ENCODE data around the gene HOXB3. TPM values are rescaled to one million over a fixed set of nuclear protein-coding genes. Genes with fewer than 3 reads are reported as not detected.
A peak's percentile ranks its signal among the peaks of the same experiment; 100 is the strongest.

The HOXB3 gene
- total and polyA plus RNA-seq, 2 of the 4 experiments (the other 2 are of a cell fraction), result 6.3 to 59.6 TPM

DNA sequence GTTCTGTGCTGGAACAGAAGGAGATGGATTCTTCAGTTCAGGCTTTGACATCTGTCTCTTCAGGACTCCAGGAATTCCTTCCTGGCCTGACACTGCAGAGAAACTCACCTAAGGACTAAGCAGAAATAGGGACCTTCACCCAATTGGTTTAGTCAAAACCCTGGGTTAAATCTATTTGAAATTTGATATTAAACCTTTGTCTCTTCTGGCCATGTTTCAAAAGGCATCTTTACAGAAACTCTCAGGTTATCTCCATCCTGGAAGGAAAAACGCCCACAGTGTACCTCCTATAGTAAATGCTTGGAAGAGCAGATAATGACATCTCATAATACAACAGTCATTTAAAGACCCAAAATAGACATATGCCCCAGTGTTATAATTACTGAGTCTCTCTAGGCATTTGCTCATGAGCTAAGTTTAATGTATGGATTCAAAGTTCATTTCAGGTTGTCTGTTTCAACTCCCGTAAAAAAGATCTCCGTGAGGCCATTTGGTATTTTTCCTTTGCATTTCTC, 6.3 kb downstream of the HOXB3 start:
- dilution Hi-C loops (cut with HindIII; ENCODE audit: low sequenced_read_pairs, unreplicated experiment), result no loop called here
- H3K4ac ChIP-seq (ENCODE audit: low read depth, low read length), result peak overlapping the region; percentile 99
- H4K8ac ChIP-seq (ENCODE audit: low read depth in 2 of 2, low read length in 2 of 2), result peak overlapping the region; percentile 82 to 89
- H3K4me3 ChIP-seq (ENCODE audit: insufficient read depth, low read depth, low read length), result no peak overlapping the region
- H2BK120ac ChIP-seq (ENCODE audit: low read depth, low read length), result peak overlapping the region; percentile 93
- no peaks in the 10 kb centered on the region; the same call in 1 of the 2 replicates for H4K20me1 ChIP-seq (ENCODE audit: insufficient read depth, low read length)
- H4K5ac ChIP-seq (ENCODE audit: low read depth, low read length), result peak overlapping the region; percentile 76
- peak overlapping the region; percentile 87 for H2AK5ac ChIP-seq (ENCODE audit: low read depth, low read length)
- ATAC-seq (ENCODE audit: low read depth) (no peak), DNase-seq (peak; percentile 10)
- H3K9me3 ChIP-seq (ENCODE audit: control insufficient read depth, insufficient read depth, low read length), result no peaks in the 10 kb centered on the region
- H2AK9ac ChIP-seq (replicated peaks; ENCODE audit: low read depth, low read length, poor library complexity), result no peak overlapping the region
- intact Hi-C loops (cut with micrococcal nuclease), result no loop called here
- no TSS peak for BruUV-seq (replicated peaks)
- H2AFZ ChIP-seq (replicated peaks; ENCODE audit: low read length, poor library complexity), result no peak overlapping the region
- peak overlapping the region; percentile 92 for H3K14ac ChIP-seq (replicated peaks; ENCODE audit: low read depth, low read length)
- H3K18ac ChIP-seq (ENCODE audit: low read depth, low read length), result peak overlapping the region; percentile 85
- H4K91ac ChIP-seq (ENCODE audit: insufficient read depth, low read depth, low read length), result peak overlapping the region; percentile 96
- H3K9me1 ChIP-seq (ENCODE audit: insufficient read depth, low read length), result no peaks in the 10 kb centered on the region; the same call in 1 of the 2 replicates
- CTCF ChIA-PET, result interaction anchor here (1.7 to 1.9 kb wide), 2 partner anchors 9 to 91 kb away, joined by 4 to 5 read pairs; partner anchors contain the start of gene HOXB5
- H3K56ac ChIP-seq (ENCODE audit: extremely low read depth, insufficient read depth, low read length), result peak overlapping the region; percentile 82; the same call in 1 of the 2 replicates
- WGBS, 2 experiments (ENCODE audit: extremely low coverage in 2 of 2, insufficient read length in 1 of 2), result no CpG with 5 or more reads among the region's 3 CpGs
- POLR2A ChIA-PET (ENCODE audit: unreplicated experiment), result interaction anchor here (0.6 to 1.5 kb wide), 3 partner anchors 13 to 28 kb away, joined by 4 to 6 read pairs (median 5); no protein-coding TSS in a partner anchor
- peaks cover 10% of the 10 kb centered on the region for H3K4me1 ChIP-seq (ENCODE audit: control insufficient read depth, insufficient read depth, low read length)
- H3K23ac ChIP-seq (ENCODE audit: low read depth, low read length), result peak overlapping the region; percentile 97
- peak overlapping the region; percentile 100 for H3K27ac ChIP-seq (ENCODE audit: insufficient read depth, low read length)
- peak overlapping the region; percentile 98 for H3K4me2 ChIP-seq (ENCODE audit: low read depth, low read length)
- no peaks in the 10 kb centered on the region for H3K79me1 ChIP-seq (ENCODE audit: low read depth in 1 of 2, low read length in 2 of 2)
- H2BK20ac ChIP-seq (ENCODE audit: low read depth, low read length), result peak overlapping the region; percentile 76
- H3K27me3 ChIP-seq (ENCODE audit: control insufficient read depth, insufficient read depth, low read length), result no peaks in the 10 kb centered on the region
- in situ Hi-C loops (cut with MboI; ENCODE audit: low sequenced_read_pairs), result no loop called here
- peak overlapping the region; percentile 75 for H2BK15ac ChIP-seq (ENCODE audit: low read depth, low read length)
- peaks cover 18% of the 10 kb centered on the region; the same call in 1 of the 2 replicates for H3K36me3 ChIP-seq (ENCODE audit: control insufficient read depth, insufficient read depth, low read length)
- peak overlapping the region; percentile 99 for H2BK5ac ChIP-seq (ENCODE audit: low read depth, low read length, poor library complexity, severe bottlenecking)
- peak overlapping the region; percentile 100 for H3K9ac ChIP-seq (ENCODE audit: low read depth, low read length)
- TF ChIP-seq BHLHE40 (IDR thresholded peaks at IDR 0.05; ENCODE audit: low read depth, low read length) (no peak), RAD21 (IDR thresholded peaks at IDR 0.05; ENCODE audit: low read length) (no peak), CHD1 (IDR thresholded peaks at IDR 0.05; ENCODE audit: low read depth, low read length) (no peak), CTCF (conservative IDR thresholded peaks at IDR 0.05; ENCODE audit: low read depth, low read length) (no peak), RFX5 (IDR thresholded peaks at IDR 0.05; ENCODE audit: low read depth, low read length) (no peak), MXI1 (IDR thresholded peaks at IDR 0.05; ENCODE audit: borderline replicate concordance, low read depth, low read length) (no peak), POLR2A (IDR thresholded peaks at IDR 0.05; ENCODE audit: low read depth, low read length) (no peak), RCOR1 (IDR thresholded peaks at IDR 0.05; ENCODE audit: insufficient replicate concordance, low read length) (no peak)
